Osteocyte (in vitro differentiated cells): ENCODE results near the gene ASIC1. TPM values are rescaled to one million over a fixed set of nuclear protein-coding genes. Genes with fewer than 3 reads are reported as not detected.
"Not testable (repeated sequence)": the region's sequence is repeated elsewhere in the genome, so short reads cannot be mapped to it uniquely, and the experiment has no call there.

Source experiments
- DNase-seq: peaks from one replicate; pipeline ENCODE4 v3.0.0; 2021; ENCODE audit warnings: mixed read lengths; ENCODE audit not compliant: unreplicated experiment; ENCODE audit errors: extremely low spot score
- H3K27ac Mint-ChIP-seq: one replicate; pipeline ENCODE4 v1.8.0; 2021; ENCODE audit warnings: mild to moderate bottlenecking, mixed read lengths; ENCODE audit not compliant: unreplicated experiment
- H3K27me3 Mint-ChIP-seq: one replicate; pipeline ENCODE4 v1.8.0; 2021; ENCODE audit warnings: mixed read lengths; ENCODE audit not compliant: unreplicated experiment
- H3K36me3 Mint-ChIP-seq: one replicate; pipeline ENCODE4 v1.8.0; 2021; ENCODE audit warnings: mixed read lengths; ENCODE audit not compliant: unreplicated experiment
- H3K4me1 Mint-ChIP-seq: one replicate; pipeline ENCODE4 v1.8.0; 2021; ENCODE audit warnings: mixed read lengths; ENCODE audit not compliant: unreplicated experiment
- H3K4me3 Mint-ChIP-seq: one replicate; pipeline ENCODE4 v1.8.0; 2021; ENCODE audit warnings: mild to moderate bottlenecking, moderate library complexity, mixed read lengths; ENCODE audit not compliant: unreplicated experiment
- H3K9me3 Mint-ChIP-seq: one replicate; pipeline ENCODE4 v1.8.0; 2021; ENCODE audit warnings: mixed read lengths; ENCODE audit not compliant: unreplicated experiment
- CTCF ChIP-seq: fragments of 200-600 bp; sonication (generic); IDR thresholded peaks from 2 replicates; pipeline ENCODE4 v1.5.0; 2021; ENCODE audit warnings: antibody characterized with exemption, mild to moderate bottlenecking, moderate library complexity
- total RNA-seq: library from RNA; stranded (reverse); gene quantifications from 2 replicates; pipeline ENCODE4 v1.2.1, GENCODE V29; 2021

Gene ASIC1
- total RNA-seq, 1 donor from 2014 or later = 2.1 TPM

- no peaks in the 10 kb centered on the region for H3K27me3 Mint-ChIP-seq
- peaks cover 51% of the 10 kb centered on the region for H3K4me1 Mint-ChIP-seq
- H3K9me3 Mint-ChIP-seq = no peaks in the 10 kb centered on the region
- H3K4me3 Mint-ChIP-seq = no peak overlapping the region
- H3K36me3 Mint-ChIP-seq = peaks cover 1% of the 10 kb centered on the region
- TF ChIP-seq CTCF = no peak
- H3K27ac Mint-ChIP-seq = no peak overlapping the region
- no peak for DNase-seq
These were observed 34.5 kb upstream of the ASIC1 start for GRCh38 chr12:50022903-50023302.

- TF ChIP-seq CTCF = no peak
- Mint-ChIP-seq H3K36me3 (peaks cover 1% of the 10 kb centered on the region), H3K27ac (peak overlapping the region; percentile 25), H3K9me3 (no peaks in the 10 kb centered on the region), H3K27me3 (no peaks in the 10 kb centered on the region), H3K4me3 (peak overlapping the region; percentile 99), H3K4me1 (peaks cover 42% of the 10 kb centered on the region)
- DNase-seq = no peak
These were observed 33.2 kb upstream of the ASIC1 start for GRCh38 chr12:50024227-50024626.

- Mint-ChIP-seq H3K4me3 (peak overlapping the region; percentile 99), H3K27me3 (no peaks in the 10 kb centered on the region), H3K27ac (peak overlapping the region; percentile 95), H3K4me1 (peaks cover 40% of the 10 kb centered on the region), H3K9me3 (no peaks in the 10 kb centered on the region), H3K36me3 (peaks cover 1% of the 10 kb centered on the region)
- no peak for TF ChIP-seq CTCF
- DNase-seq = no peak
These were observed 32.6 kb upstream of the ASIC1 start for GRCh38 chr12:50024805-50025186.

- peak; percentile 98 for DNase-seq
- Mint-ChIP-seq H3K4me1 (peaks cover 39% of the 10 kb centered on the region), H3K36me3 (peaks cover 1% of the 10 kb centered on the region), H3K9me3 (no peaks in the 10 kb centered on the region), H3K27me3 (no peaks in the 10 kb centered on the region), H3K27ac (peak within 1 kb of the TSS; percentile 95), H3K4me3 (peak within 1 kb of the TSS; percentile 99)
- no peak for TF ChIP-seq CTCF
These were observed 32.0 kb upstream of the ASIC1 start, which contains the start of gene RACGAP1 for GRCh38 chr12:50025187-50026059. Gene RACGAP1 (minus strand): TSS chr12:50025494. CDS start chr12:50016715, 8,779 bp downstream.

- Mint-ChIP-seq H3K4me1 (peaks cover 28% of the 10 kb centered on the region), H3K36me3 (peaks cover 1% of the 10 kb centered on the region), H3K9me3 (no peaks in the 10 kb centered on the region), H3K27me3 (no peaks in the 10 kb centered on the region), H3K4me3 (no peak overlapping the region), H3K27ac (no peak overlapping the region)
- no peak for DNase-seq
- no peak for TF ChIP-seq CTCF
These were observed 30.7 kb upstream of the ASIC1 start for GRCh38 chr12:50026691-50027090.

- H3K4me1 Mint-ChIP-seq, DNase-seq, H3K36me3 Mint-ChIP-seq, H3K9me3 Mint-ChIP-seq, H3K27me3 Mint-ChIP-seq, H3K27ac Mint-ChIP-seq, H3K4me3 Mint-ChIP-seq: not testable (repeated sequence)
These were observed 26.9 kb upstream of the ASIC1 start for GRCh38 chr12:50030449-50030848.
